ENCODE data around the gene GNPTG.

DNA sequence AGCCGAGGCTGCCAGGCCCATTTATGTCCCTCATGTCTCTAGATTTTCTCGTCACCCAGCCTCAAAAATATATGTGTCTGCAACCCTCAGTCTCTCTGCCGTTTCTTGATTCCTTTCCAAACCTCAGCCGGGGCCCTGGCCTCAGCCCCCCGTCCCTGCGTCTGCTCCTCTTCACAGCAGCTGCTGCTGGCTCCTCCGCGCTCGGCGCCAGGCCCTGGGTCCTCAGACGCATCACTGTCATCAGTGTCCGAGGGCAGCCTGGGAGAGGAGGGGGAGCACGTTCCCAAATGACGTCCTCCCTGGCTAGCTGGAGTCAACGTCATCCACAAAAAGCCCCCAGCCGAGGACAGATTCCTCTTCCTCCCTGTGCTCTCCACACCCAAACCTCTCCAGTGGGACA lies 2.4 kb upstream of the GNPTG start:
- TF ChIP-seq, protein P1, sequence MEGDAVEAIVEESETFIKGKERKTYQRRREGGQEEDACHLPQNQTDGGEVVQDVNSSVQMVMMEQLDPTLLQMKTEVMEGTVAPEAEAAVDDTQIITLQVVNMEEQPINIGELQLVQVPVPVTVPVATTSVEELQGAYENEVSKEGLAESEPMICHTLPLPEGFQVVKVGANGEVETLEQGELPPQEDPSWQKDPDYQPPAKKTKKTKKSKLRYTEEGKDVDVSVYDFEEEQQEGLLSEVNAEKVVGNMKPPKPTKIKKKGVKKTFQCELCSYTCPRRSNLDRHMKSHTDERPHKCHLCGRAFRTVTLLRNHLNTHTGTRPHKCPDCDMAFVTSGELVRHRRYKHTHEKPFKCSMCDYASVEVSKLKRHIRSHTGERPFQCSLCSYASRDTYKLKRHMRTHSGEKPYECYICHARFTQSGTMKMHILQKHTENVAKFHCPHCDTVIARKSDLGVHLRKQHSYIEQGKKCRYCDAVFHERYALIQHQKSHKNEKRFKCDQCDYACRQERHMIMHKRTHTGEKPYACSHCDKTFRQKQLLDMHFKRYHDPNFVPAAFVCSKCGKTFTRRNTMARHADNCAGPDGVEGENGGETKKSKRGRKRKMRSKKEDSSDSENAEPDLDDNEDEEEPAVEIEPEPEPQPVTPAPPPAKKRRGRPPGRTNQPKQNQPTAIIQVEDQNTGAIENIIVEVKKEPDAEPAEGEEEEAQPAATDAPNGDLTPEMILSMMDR (IDR thresholded peaks at IDR 0.05), result no peak
- no peak for TF ChIP-seq POLR2A (IDR thresholded peaks at IDR 0.05)
